Myocyte (in vitro differentiated cells): Measurements from ENCODE around the gene FKBP8. TPM values are rescaled to one million over a fixed set of nuclear protein-coding genes. Genes with fewer than 3 reads are reported as not detected.

Source experiments
- DNase-seq: peaks from one replicate; pipeline ENCODE4 v3.0.0-alpha.2; 2012; ENCODE audit warnings: low read depth
- total RNA-seq: library from RNA; depleted of rRNA; stranded (reverse); fragments of >200 nt; gene quantifications from 2 replicates; pipeline ENCODE4 v1.2.3, GENCODE V29; 2014

Gene FKBP8
- total RNA-seq, 1 donor from 2014 or later: 295 TPM

- DNase-seq: no peak
Observed at GRCh38 chr19:18487576-18488402, 55.6 kb downstream of the FKBP8 start.

- no peak for DNase-seq
Observed at GRCh38 chr19:18486746-18487145, 56.6 kb downstream of the FKBP8 start.

- no peak for DNase-seq
Observed at GRCh38 chr19:18484992-18485391, 58.4 kb downstream of the FKBP8 start.

GRCh38 chr19:18483119-18483890 is 60.1 kb downstream of the FKBP8 start:
- no peak for DNase-seq

Other genes starting within 250 kb of the FKBP8 start
- gene LSM4, start 220.5 kb downstream of the FKBP8 start, total RNA-seq: 290 and 353 TPM in 2 replicates
- gene PGPEP1, start 203.0 kb downstream of the FKBP8 start, total RNA-seq: 32.1 and 47.9 TPM in 2 replicates
- gene GDF15, start 157.4 kb downstream of the FKBP8 start, total RNA-seq: 104 and 116 TPM in 2 replicates
- not detected in 2 replicates for gene LRRC25, start 146.0 kb downstream of the FKBP8 start, total RNA-seq
- 124 and 134 TPM in 2 replicates for gene SSBP4, start 124.2 kb downstream of the FKBP8 start, total RNA-seq
- 5.0 and 11.7 TPM in 2 replicates for gene ISYNA1, start 105.4 kb downstream of the FKBP8 start, total RNA-seq
- 8.1 and 10.0 TPM in 2 replicates for gene ELL, start 21.5 kb downstream of the FKBP8 start, total RNA-seq
- 75.0 and 82.4 TPM in 2 replicates for gene KXD1, start 14.3 kb upstream of the FKBP8 start, total RNA-seq
- gene UBA52, start 28.3 kb upstream of the FKBP8 start, total RNA-seq: 567 and 699 TPM in 2 replicates
- 64.0 and 76.1 TPM in 2 replicates for gene REX1BD, start 45.2 kb upstream of the FKBP8 start, total RNA-seq
- 0.11 TPM in 1 of 2 replicates, not detected in the other for gene CRLF1, start 63.2 kb upstream of the FKBP8 start, total RNA-seq
- 0.64 TPM in 1 of 2 replicates, not detected in the other for gene TMEM59L, start 69.3 kb upstream of the FKBP8 start, total RNA-seq
- gene KLHL26, start 93.5 kb upstream of the FKBP8 start, total RNA-seq: 3.5 and 3.9 TPM in 2 replicates
- 2.8 and 3.3 TPM in 2 replicates for gene CRTC1, start 140.1 kb upstream of the FKBP8 start, total RNA-seq
- gene COMP, start 247.7 kb upstream of the FKBP8 start, total RNA-seq: not detected in 2 replicates